ENCODE measurements around the gene TENM4.

GRCh38 chr11:79470161-79470560 lies 29.3 kb upstream of the TENM4 start:
- TF ChIP-seq CTCF (IDR thresholded peaks at IDR 0.05) (no peak), JUNB (IDR thresholded peaks at IDR 0.05) (no peak), POLR2A (IDR thresholded peaks at IDR 0.05; ENCODE audit: low read length) (no peak), MAX (IDR thresholded peaks at IDR 0.05) (no peak), BHLHE40 (IDR thresholded peaks at IDR 0.05; ENCODE audit: low read depth, low read length) (no peak), PBX3 (IDR thresholded peaks at IDR 0.05) (no peak)
